ENCODE data around the gene IGF2BP2.
"Not testable (repeated sequence)": the region's sequence is repeated elsewhere in the genome, so short reads cannot be mapped to it uniquely, and the experiment has no call there.

Gene IGF2BP2

GRCh38 chr3:185697228-185697627, 127.6 kb downstream of the IGF2BP2 start:
- not testable (repeated sequence) for H3K27ac Mint-ChIP-seq; ATAC-seq (replicated peaks); H3K4me1 Mint-ChIP-seq; H3K27me3 Mint-ChIP-seq; H3K4me3 Mint-ChIP-seq; DNase-seq; H3K36me3 Mint-ChIP-seq; H3K9me3 Mint-ChIP-seq

GRCh38 chr3:185696039-185696438, 128.8 kb downstream of the IGF2BP2 start:
- Mint-ChIP-seq H3K9me3 (no peaks in the 10 kb centered on the region), H3K4me3 (no peak overlapping the region), H3K27ac (no peak overlapping the region), H3K27me3 (no peaks in the 10 kb centered on the region), H3K4me1 (no peaks in the 10 kb centered on the region), H3K36me3 (no peaks in the 10 kb centered on the region)
- no peak for ATAC-seq (replicated peaks)
- DNase-seq = no peak

GRCh38 chr3:185693985-185694653, 130.7 kb downstream of the IGF2BP2 start:
- H3K36me3 Mint-ChIP-seq = no peaks in the 10 kb centered on the region
- no peak for DNase-seq
- no peaks in the 10 kb centered on the region for H3K4me1 Mint-ChIP-seq
- no peak overlapping the region for H3K4me3 Mint-ChIP-seq
- H3K27ac Mint-ChIP-seq = no peak overlapping the region
- H3K9me3 Mint-ChIP-seq = no peaks in the 10 kb centered on the region
- no peak for ATAC-seq (replicated peaks)
- H3K27me3 Mint-ChIP-seq = no peaks in the 10 kb centered on the region

GRCh38 chr3:185691622-185692021, 133.2 kb downstream of the IGF2BP2 start:
- no peak for ATAC-seq (replicated peaks)

GRCh38 chr3:185687271-185687878, 137.5 kb downstream of the IGF2BP2 start:
- ATAC-seq (replicated peaks) (no peak), DNase-seq (no peak)
- H3K9me3 Mint-ChIP-seq = peaks cover 0 to 1% of the 10 kb centered on the region in 2 donors
- no peak overlapping the region for H3K27ac Mint-ChIP-seq
- H3K27me3 Mint-ChIP-seq = no peaks in the 10 kb centered on the region
- no peaks in the 10 kb centered on the region for H3K36me3 Mint-ChIP-seq
- no peak overlapping the region for H3K4me3 Mint-ChIP-seq
- no peaks in the 10 kb centered on the region for H3K4me1 Mint-ChIP-seq

More at GRCh38 chr3:185691622-185692021, 133.2 kb downstream of the IGF2BP2 start:
- H3K27ac Mint-ChIP-seq = no peak overlapping the region
- no peaks in the 10 kb centered on the region for H3K9me3 Mint-ChIP-seq
- H3K36me3 Mint-ChIP-seq = no peaks in the 10 kb centered on the region
- H3K27me3 Mint-ChIP-seq = no peaks in the 10 kb centered on the region
- H3K4me3 Mint-ChIP-seq = no peak overlapping the region
- no peak for DNase-seq
- H3K4me1 Mint-ChIP-seq = no peaks in the 10 kb centered on the region

- no peaks in the 10 kb centered on the region for H3K27me3 Mint-ChIP-seq
- ATAC-seq (replicated peaks) (no peak), DNase-seq (no peak)
- no peak overlapping the region for H3K4me3 Mint-ChIP-seq
- H3K9me3 Mint-ChIP-seq = peaks cover 0 to 5% of the 10 kb centered on the region in 2 donors
- no peaks in the 10 kb centered on the region for H3K4me1 Mint-ChIP-seq
- no peaks in the 10 kb centered on the region for H3K36me3 Mint-ChIP-seq
- H3K27ac Mint-ChIP-seq = no peak overlapping the region
These were observed 139.4 kb downstream of the IGF2BP2 start for GRCh38 chr3:185685231-185686035.

GRCh38 chr3:185680231-185680630, 144.6 kb downstream of the IGF2BP2 start:
- Mint-ChIP-seq H3K9me3 (peaks cover 14 to 15% of the 10 kb centered on the region in 2 donors), H3K4me1 (no peaks in the 10 kb centered on the region), H3K4me3 (no peak overlapping the region), H3K27ac (no peak overlapping the region), H3K36me3 (peaks cover 0 to 3% of the 10 kb centered on the region in 2 donors), H3K27me3 (no peaks in the 10 kb centered on the region)
- DNase-seq (no peak), ATAC-seq (replicated peaks) (no peak)

- Mint-ChIP-seq H3K27ac (no peak overlapping the region), H3K27me3 (no peaks in the 10 kb centered on the region), H3K9me3 (peaks cover 14 to 15% of the 10 kb centered on the region in 2 donors), H3K4me3 (no peak overlapping the region), H3K36me3 (peaks cover 0 to 3% of the 10 kb centered on the region in 2 donors), H3K4me1 (no peaks in the 10 kb centered on the region)
- ATAC-seq (replicated peaks) (no peak), DNase-seq (no peak)
These were observed 146.8 kb downstream of the IGF2BP2 start for GRCh38 chr3:185678027-185678426.

GRCh38 chr3:185677146-185677829, 147.6 kb downstream of the IGF2BP2 start:
- H3K36me3 Mint-ChIP-seq = peaks cover 0 to 3% of the 10 kb centered on the region in 2 donors
- H3K27me3 Mint-ChIP-seq = no peaks in the 10 kb centered on the region
- H3K4me3 Mint-ChIP-seq = no peak overlapping the region
- peak; percentile 41 to 61 for ATAC-seq (replicated peaks)
- no peaks in the 10 kb centered on the region for H3K4me1 Mint-ChIP-seq
- peaks cover 13 to 14% of the 10 kb centered on the region in 2 donors for H3K9me3 Mint-ChIP-seq
- H3K27ac Mint-ChIP-seq = no peak overlapping the region
- no peak for DNase-seq

GRCh38 chr3:185667574-185667973, 157.3 kb downstream of the IGF2BP2 start:
- Mint-ChIP-seq H3K27me3 (peaks cover 4 to 6% of the 10 kb centered on the region in 2 donors), H3K36me3 (no peaks in the 10 kb centered on the region), H3K9me3 (no peaks in the 10 kb centered on the region), H3K4me1 (no peaks in the 10 kb centered on the region), H3K27ac (no peak overlapping the region), H3K4me3 (no peak overlapping the region)
- no peak for ATAC-seq (replicated peaks)
- no peak for DNase-seq

- DNase-seq = no peak
- H3K4me1 Mint-ChIP-seq = peaks cover 0 to 6% of the 10 kb centered on the region in 2 donors
- H3K27me3 Mint-ChIP-seq = peaks cover 4 to 6% of the 10 kb centered on the region in 2 donors
- ATAC-seq (replicated peaks) = no peak
- no peaks in the 10 kb centered on the region for H3K9me3 Mint-ChIP-seq
- no peaks in the 10 kb centered on the region for H3K36me3 Mint-ChIP-seq
- no peak overlapping the region for H3K4me3 Mint-ChIP-seq
- H3K27ac Mint-ChIP-seq = no peak overlapping the region
These were observed 160.9 kb downstream of the IGF2BP2 start for GRCh38 chr3:185663929-185664328.

DNA sequence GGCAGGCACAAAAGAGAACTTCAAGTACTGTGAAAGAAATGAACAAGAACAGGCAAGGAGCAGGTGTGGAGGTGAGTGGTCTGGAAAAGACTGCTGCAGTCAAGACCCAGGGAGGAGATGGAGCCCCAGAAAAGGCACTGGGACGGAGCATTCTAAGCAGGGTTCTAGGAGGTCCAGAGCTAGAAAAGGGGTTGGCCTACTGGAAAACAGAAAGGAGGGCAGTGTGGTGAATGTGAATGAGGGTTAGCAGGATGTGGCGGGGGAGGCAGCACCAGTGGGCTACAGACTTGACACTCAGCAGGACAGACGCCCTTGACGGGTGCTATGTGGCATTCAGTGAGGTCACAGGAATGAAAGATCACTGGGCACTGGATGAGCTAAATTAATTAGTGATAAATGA, 163.1 kb downstream of the IGF2BP2 start:
- no peak for ATAC-seq (replicated peaks)
- no peak overlapping the region for H3K27ac Mint-ChIP-seq

DNA sequence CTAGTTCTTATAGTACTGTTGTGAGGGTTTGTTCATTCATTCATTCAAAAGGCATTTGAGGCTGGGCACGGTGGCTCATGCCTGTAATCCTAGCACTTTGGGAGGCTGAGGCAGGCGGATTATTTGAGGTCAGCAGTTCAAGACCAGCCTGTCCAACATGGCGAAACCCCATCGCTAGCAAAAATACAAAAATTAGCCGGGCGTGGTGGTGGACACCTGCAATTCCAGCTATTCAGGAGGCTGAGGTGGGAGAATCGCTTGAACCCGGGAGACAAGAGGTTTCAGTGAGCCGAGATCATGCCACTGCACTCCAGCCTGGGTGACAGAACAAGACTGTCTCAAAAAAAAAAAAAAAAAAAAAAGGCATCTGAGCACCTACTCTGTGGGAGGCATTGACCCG, 163.5 kb downstream of the IGF2BP2 start:
- ATAC-seq (replicated peaks); DNase-seq; H3K4me1 Mint-ChIP-seq; H3K27ac Mint-ChIP-seq; H3K27me3 Mint-ChIP-seq; H3K9me3 Mint-ChIP-seq; H3K36me3 Mint-ChIP-seq; H3K4me3 Mint-ChIP-seq: not testable (repeated sequence)

More for the DNA sequence above, 163.1 kb downstream of the IGF2BP2 start:
- no peaks in the 10 kb centered on the region for H3K9me3 Mint-ChIP-seq
- H3K4me1 Mint-ChIP-seq = peaks cover 0 to 6% of the 10 kb centered on the region in 2 donors
- DNase-seq = no peak
- peaks cover 4 to 6% of the 10 kb centered on the region in 2 donors for H3K27me3 Mint-ChIP-seq
- no peaks in the 10 kb centered on the region for H3K36me3 Mint-ChIP-seq
- H3K4me3 Mint-ChIP-seq = no peak overlapping the region

Data from stimulated activated naive B cell treated with anti-CD40 and anti-IgM and Interleukin-4, amounts not matched to agents 10 μg/mL and 1 μg/mL and 100 μg/mL, for 72 hours (primary cell).